ENCODE results near the gene CRHR1.

GRCh38 chr17:45825792-45826191 is 41.7 kb downstream of the CRHR1 start:
- TF ChIP-seq, protein P1, sequence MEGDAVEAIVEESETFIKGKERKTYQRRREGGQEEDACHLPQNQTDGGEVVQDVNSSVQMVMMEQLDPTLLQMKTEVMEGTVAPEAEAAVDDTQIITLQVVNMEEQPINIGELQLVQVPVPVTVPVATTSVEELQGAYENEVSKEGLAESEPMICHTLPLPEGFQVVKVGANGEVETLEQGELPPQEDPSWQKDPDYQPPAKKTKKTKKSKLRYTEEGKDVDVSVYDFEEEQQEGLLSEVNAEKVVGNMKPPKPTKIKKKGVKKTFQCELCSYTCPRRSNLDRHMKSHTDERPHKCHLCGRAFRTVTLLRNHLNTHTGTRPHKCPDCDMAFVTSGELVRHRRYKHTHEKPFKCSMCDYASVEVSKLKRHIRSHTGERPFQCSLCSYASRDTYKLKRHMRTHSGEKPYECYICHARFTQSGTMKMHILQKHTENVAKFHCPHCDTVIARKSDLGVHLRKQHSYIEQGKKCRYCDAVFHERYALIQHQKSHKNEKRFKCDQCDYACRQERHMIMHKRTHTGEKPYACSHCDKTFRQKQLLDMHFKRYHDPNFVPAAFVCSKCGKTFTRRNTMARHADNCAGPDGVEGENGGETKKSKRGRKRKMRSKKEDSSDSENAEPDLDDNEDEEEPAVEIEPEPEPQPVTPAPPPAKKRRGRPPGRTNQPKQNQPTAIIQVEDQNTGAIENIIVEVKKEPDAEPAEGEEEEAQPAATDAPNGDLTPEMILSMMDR (IDR thresholded peaks at IDR 0.05), result no peak
- no peak for TF ChIP-seq POLR2A (IDR thresholded peaks at IDR 0.05)

Measured in lower leg skin (tissue), 3 donors.